ENCODE measurements around the gene WWOX. TPM values are rescaled to one million over a fixed set of nuclear protein-coding genes. Genes with fewer than 3 reads are reported as not detected.
A peak's percentile ranks its signal among the peaks of the same experiment; 100 is the strongest.

WWOX gene
- polyA plus RNA-seq, 6 donors from 2014 or later, result 9.1 to 17.0 (median 12.5) TPM

GRCh38 chr16:78094166-78094565 lies 5.3 kb upstream of the WWOX start:
- Mint-ChIP-seq H3K27ac (no peak overlapping the region), H3K4me1 (peaks cover 5 to 7% (median 6%) of the 10 kb centered on the region in 3 donors), H3K27me3 (peaks cover 28 to 36% (median 32%) of the 10 kb centered on the region in 3 donors), H3K9me3 (peaks cover 0 to 7% (median 0%) of the 10 kb centered on the region in 7 donors), H3K4me3 (no peak overlapping the region), H3K36me3 (no peaks in the 10 kb centered on the region)
- DNase-seq (no peak), ATAC-seq (ENCODE audit: low read depth in 2 of 2) (no peak)

DNA sequence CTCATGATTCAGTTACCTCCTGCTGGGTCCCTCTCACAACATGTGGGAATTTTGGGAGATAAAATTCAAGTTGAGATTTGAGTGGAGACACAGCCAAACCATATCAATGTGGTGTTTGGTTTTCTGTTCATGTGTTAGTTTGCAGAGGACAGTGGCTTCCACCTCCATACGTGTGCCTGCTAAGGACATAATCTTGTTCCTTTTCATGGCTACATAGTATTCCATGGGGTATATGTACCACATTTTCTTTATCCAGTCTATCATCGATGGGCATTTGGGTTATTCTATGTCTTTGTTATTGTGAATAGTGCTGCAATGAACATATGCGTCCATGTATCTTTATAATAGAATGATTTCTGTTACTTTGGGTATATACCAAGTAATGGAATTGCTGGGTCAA lies 4.5 kb upstream of the WWOX start:
- Mint-ChIP-seq H3K36me3 (no peaks in the 10 kb centered on the region), H3K4me3 (no peak overlapping the region), H3K4me1 (peaks cover 5 to 12% (median 6%) of the 10 kb centered on the region in 3 donors), H3K27me3 (peaks cover 28 to 36% (median 32%) of the 10 kb centered on the region in 3 donors), H3K9me3 (peaks cover 0 to 7% (median 0%) of the 10 kb centered on the region in 7 donors), H3K27ac (no peak overlapping the region)
- ATAC-seq (ENCODE audit: low read depth in 2 of 2) (no peak), DNase-seq (no peak)

- H3K36me3 Mint-ChIP-seq, result no peaks in the 10 kb centered on the region
- H3K4me3 Mint-ChIP-seq, result peak overlapping the region in 1 of 8 donors; percentile 37
- no peak overlapping the region for H3K27ac Mint-ChIP-seq
- H3K27me3 Mint-ChIP-seq, result peaks cover 28 to 36% (median 32%) of the 10 kb centered on the region in 3 donors
- ATAC-seq (ENCODE audit: low read depth in 2 of 2) (no peak), DNase-seq (no peak)
- peaks cover 0 to 7% (median 0%) of the 10 kb centered on the region in 7 donors for H3K9me3 Mint-ChIP-seq
- peaks cover 7 to 18% (median 8%) of the 10 kb centered on the region in 3 donors for H3K4me1 Mint-ChIP-seq
These were observed 3.1 kb upstream of the WWOX start for GRCh38 chr16:78096386-78096785.

DNA sequence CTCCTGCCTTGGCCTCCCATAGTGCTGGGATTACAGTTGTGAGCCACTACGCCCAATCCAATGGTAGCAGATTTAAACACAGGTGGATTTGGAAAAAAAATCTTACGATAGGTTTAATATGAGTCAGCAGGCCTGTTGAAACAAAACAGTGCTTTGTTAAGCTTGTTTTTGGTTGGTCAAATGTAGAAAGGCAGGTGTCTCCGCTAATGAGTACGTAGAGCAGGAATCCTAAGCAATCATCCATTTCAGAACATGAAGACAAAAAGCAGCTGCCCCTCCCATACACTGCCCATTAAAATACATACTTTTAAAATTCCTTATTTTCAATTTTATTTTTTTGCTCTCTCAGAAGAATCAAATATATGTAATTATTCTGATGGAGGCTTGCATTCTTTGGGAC lies 1.9 kb upstream of the WWOX start:
- Mint-ChIP-seq H3K4me3 (peak overlapping the region in 2 of 8 donors; percentile 29 to 41), H3K27ac (no peak overlapping the region), H3K27me3 (peaks cover 22 to 30% (median 27%) of the 10 kb centered on the region in 3 donors), H3K9me3 (peaks cover 0 to 7% (median 0%) of the 10 kb centered on the region in 7 donors), H3K4me1 (peaks cover 8 to 18% (median 15%) of the 10 kb centered on the region in 3 donors), H3K36me3 (no peaks in the 10 kb centered on the region)
- DNase-seq (no peak), ATAC-seq (ENCODE audit: low read depth in 2 of 2) (no peak)

GRCh38 chr16:78098087-78098486 lies 1.4 kb upstream of the WWOX start:
- H3K4me3 Mint-ChIP-seq, result peak overlapping the region in 1 of 8 donors; percentile 29
- no peak for ATAC-seq (ENCODE audit: low read depth in 2 of 2)
- peaks cover 8 to 18% (median 15%) of the 10 kb centered on the region in 3 donors for H3K4me1 Mint-ChIP-seq
- H3K27ac Mint-ChIP-seq, result peak overlapping the region in 1 of 6 donors; percentile 54
- peaks cover 17 to 25% (median 22%) of the 10 kb centered on the region in 3 donors for H3K27me3 Mint-ChIP-seq
- DNase-seq, result no peak
- H3K36me3 Mint-ChIP-seq, result no peaks in the 10 kb centered on the region
- H3K9me3 Mint-ChIP-seq, result peaks cover 0 to 7% (median 0%) of the 10 kb centered on the region in 7 donors

- H3K27me3 Mint-ChIP-seq, result peaks cover 13 to 18% (median 17%) of the 10 kb centered on the region in 3 donors
- H3K27ac Mint-ChIP-seq, result peak overlapping the region; percentile 83 to 93 (median 90)
- H3K4me3 Mint-ChIP-seq, result peak overlapping the region; percentile 86 to 97 (median 91)
- H3K4me1 Mint-ChIP-seq, result peaks cover 8 to 18% (median 15%) of the 10 kb centered on the region in 3 donors
- DNase-seq (no peak), ATAC-seq (ENCODE audit: low read depth in 2 of 2) (no peak)
- H3K36me3 Mint-ChIP-seq, result no peaks in the 10 kb centered on the region
- H3K9me3 Mint-ChIP-seq, result peaks cover 0 to 7% (median 0%) of the 10 kb centered on the region in 7 donors
These were observed 721 bp upstream of the WWOX start for GRCh38 chr16:78098595-78099270.

- H3K4me1 Mint-ChIP-seq, result peaks cover 12 to 18% (median 15%) of the 10 kb centered on the region in 3 donors
- peak overlapping the region; percentile 86 to 97 (median 91) for H3K4me3 Mint-ChIP-seq
- H3K36me3 Mint-ChIP-seq, result no peaks in the 10 kb centered on the region
- ATAC-seq (ENCODE audit: low read depth in 2 of 2) (peak; percentile 14), DNase-seq (no peak)
- H3K27me3 Mint-ChIP-seq, result peaks cover 5 to 7% (median 6%) of the 10 kb centered on the region in 3 donors
- peaks cover 0 to 2% (median 0%) of the 10 kb centered on the region in 7 donors for H3K9me3 Mint-ChIP-seq
- H3K27ac Mint-ChIP-seq, result peak overlapping the region in 4 of 6 donors; percentile 78 to 93 (median 90)
These were observed 636 bp downstream of the WWOX start for GRCh38 chr16:78100112-78100467.

DNA sequence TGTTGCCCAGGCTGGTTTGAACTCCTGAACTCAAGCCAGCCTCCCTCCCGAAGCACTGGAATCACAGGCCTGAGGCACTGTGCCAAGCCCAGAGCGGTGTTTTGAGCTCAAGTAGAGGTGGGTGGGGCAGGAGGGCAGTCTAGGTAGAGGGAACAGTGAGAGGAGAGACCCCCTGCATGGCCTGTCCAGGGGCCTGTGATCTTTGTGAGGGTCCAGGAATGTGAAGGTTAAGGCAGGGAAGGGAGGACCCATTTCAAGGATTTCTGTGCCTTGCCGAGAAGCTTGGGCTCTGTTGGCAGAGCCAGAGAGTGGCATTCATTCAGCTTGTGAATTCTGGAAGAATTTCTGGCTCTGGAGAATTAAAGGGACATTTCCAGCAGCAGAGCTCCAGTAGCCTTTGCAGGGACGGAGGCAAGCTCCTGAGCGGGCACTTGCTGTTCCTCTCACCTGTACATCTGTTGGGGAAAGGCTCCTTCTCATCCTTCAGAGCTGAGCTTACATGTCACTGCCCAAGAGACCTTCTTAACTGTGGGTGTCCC lies 2.7 kb downstream of the WWOX start:
- Mint-ChIP-seq H3K9me3 (no peaks in the 10 kb centered on the region), H3K27ac (no peak overlapping the region), H3K4me3 (peak overlapping the region in 3 of 8 donors; percentile 41 to 80 (median 73)), H3K4me1 (peaks cover 12 to 18% (median 15%) of the 10 kb centered on the region in 3 donors), H3K36me3 (no peaks in the 10 kb centered on the region), H3K27me3 (no peaks in the 10 kb centered on the region)
- ATAC-seq (ENCODE audit: low read depth in 2 of 2), result no peak
- DNase-seq, result no peak

- H3K27me3 Mint-ChIP-seq, result no peaks in the 10 kb centered on the region
- peaks cover 12 to 18% (median 15%) of the 10 kb centered on the region in 3 donors for H3K4me1 Mint-ChIP-seq
- H3K9me3 Mint-ChIP-seq, result no peaks in the 10 kb centered on the region
- no peak for DNase-seq
- no peak for ATAC-seq (ENCODE audit: low read depth in 2 of 2)
- peak overlapping the region in 1 of 6 donors; percentile 16 for H3K27ac Mint-ChIP-seq
- H3K36me3 Mint-ChIP-seq, result no peaks in the 10 kb centered on the region
- peak overlapping the region in 2 of 8 donors; percentile 38 to 73 for H3K4me3 Mint-ChIP-seq
These were observed 3.4 kb downstream of the WWOX start for GRCh38 chr16:78102865-78103264.

GRCh38 chr16:78105517-78105916 lies 6.1 kb downstream of the WWOX start:
- H3K36me3 Mint-ChIP-seq, result no peaks in the 10 kb centered on the region
- ATAC-seq (ENCODE audit: low read depth in 2 of 2), result no peak
- H3K27me3 Mint-ChIP-seq, result no peaks in the 10 kb centered on the region
- no peak overlapping the region for H3K27ac Mint-ChIP-seq
- no peak for DNase-seq
- no peaks in the 10 kb centered on the region for H3K9me3 Mint-ChIP-seq
- peaks cover under 1 to 9% (median 5%) of the 10 kb centered on the region in 3 donors for H3K4me1 Mint-ChIP-seq
- H3K4me3 Mint-ChIP-seq, result no peak overlapping the region

DNA sequence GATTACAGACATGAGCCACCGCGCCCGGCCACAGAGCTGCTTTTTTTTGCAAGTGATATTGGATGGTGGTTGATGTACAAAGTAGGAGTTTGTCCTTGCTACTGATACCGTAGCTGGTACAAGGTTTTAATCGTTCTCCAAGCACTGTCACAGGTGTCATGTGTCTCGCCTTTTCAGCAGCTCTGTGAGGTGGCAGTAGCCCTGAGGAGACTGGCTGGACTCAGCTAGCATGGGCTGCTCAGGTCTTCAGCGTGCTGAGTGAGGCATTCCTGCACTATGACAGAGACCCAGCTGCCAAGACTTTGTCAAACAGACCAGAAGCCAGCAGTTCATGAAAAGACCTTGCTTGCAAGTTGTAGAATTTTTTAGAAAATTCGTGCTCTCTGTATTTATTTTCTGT lies 7.2 kb downstream of the WWOX start:
- Mint-ChIP-seq H3K36me3 (no peaks in the 10 kb centered on the region), H3K4me3 (no peak overlapping the region), H3K9me3 (no peaks in the 10 kb centered on the region), H3K27me3 (no peaks in the 10 kb centered on the region), H3K4me1 (peaks cover 0 to 5% (median 4%) of the 10 kb centered on the region in 3 donors), H3K27ac (no peak overlapping the region)
- ATAC-seq (ENCODE audit: low read depth in 2 of 2), result no peak
- DNase-seq, result no peak

DNA sequence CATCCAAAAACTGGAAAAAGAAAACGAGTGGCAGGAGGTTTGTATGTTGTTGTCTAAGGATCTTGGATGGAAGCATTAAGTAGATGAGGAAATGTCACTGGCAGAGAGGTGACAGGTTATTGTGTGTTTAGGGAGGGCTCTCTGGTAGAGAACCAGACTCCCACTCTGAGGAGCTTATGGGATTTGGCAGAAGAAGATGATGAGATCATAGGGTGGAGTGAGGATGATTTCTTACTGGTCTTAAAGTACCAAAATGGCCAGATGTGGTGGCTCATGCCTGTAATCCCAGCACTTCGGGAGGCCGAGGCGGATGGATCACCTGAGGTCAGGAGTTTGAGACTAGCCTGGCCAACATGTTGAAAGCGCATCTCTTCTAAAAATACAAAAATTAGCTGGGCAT lies 9.0 kb downstream of the WWOX start:
- Mint-ChIP-seq H3K9me3 (no peaks in the 10 kb centered on the region), H3K36me3 (peaks cover 0 to 6% of the 10 kb centered on the region in 2 donors), H3K27ac (peak overlapping the region in 1 of 6 donors; percentile 69), H3K4me1 (peaks cover 0 to 4% (median 0%) of the 10 kb centered on the region in 3 donors), H3K27me3 (no peaks in the 10 kb centered on the region), H3K4me3 (no peak overlapping the region)
- ATAC-seq (ENCODE audit: low read depth in 2 of 2) (no peak), DNase-seq (no peak)

- Mint-ChIP-seq H3K36me3 (peaks cover 0 to 22% of the 10 kb centered on the region in 2 donors), H3K27me3 (no peaks in the 10 kb centered on the region)
These were observed 13.8 kb downstream of the WWOX start for GRCh38 chr16:78113258-78113657.

DNA sequence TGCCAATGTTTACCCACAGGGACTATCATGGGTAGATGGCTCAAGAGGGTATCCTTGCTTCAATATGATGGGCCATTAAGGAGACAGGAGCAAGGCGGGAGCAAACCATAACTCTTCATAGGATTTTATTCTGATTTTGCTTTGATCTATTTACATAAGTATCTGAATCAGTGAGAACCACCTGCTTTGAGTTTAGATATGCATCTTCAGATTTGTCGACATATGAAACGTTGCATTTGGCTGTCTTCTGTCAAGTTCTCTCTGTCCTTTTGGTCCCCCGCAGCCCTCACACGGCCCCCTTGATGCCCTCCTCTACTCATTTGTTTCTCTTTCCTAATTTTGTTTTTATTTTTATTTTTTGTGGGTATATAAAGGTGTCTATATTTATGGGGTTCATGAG lies 16.2 kb downstream of the WWOX start:
- peak overlapping the region in 1 of 6 donors; percentile 66 for H3K27ac Mint-ChIP-seq

More at GRCh38 chr16:78113258-78113657, 13.8 kb downstream of the WWOX start:
- H3K4me1 Mint-ChIP-seq, result no peaks in the 10 kb centered on the region
- no peak overlapping the region for H3K4me3 Mint-ChIP-seq
- H3K9me3 Mint-ChIP-seq, result no peaks in the 10 kb centered on the region
- peak overlapping the region in 2 of 6 donors; percentile 16 to 74 for H3K27ac Mint-ChIP-seq
- ATAC-seq (ENCODE audit: low read depth in 2 of 2) (no peak), DNase-seq (no peak)

More for the DNA sequence above, 16.2 kb downstream of the WWOX start:
- ATAC-seq (ENCODE audit: low read depth in 2 of 2) (no peak), DNase-seq (no peak)
- Mint-ChIP-seq H3K36me3 (peaks cover 0 to 32% of the 10 kb centered on the region in 2 donors), H3K4me1 (no peaks in the 10 kb centered on the region), H3K27me3 (no peaks in the 10 kb centered on the region), H3K9me3 (no peaks in the 10 kb centered on the region), H3K4me3 (peak overlapping the region in 1 of 8 donors; percentile 74)

Data from naive B cell (primary cell).